ENCODE measurements around the gene SH3RF3. TPM values are rescaled to one million over a fixed set of nuclear protein-coding genes. Genes with fewer than 3 reads are reported as not detected.

The SH3RF3 gene
- total and polyA plus RNA-seq, 4 experiments from 2014 or later: 0.26 to 2.2 (median 2.1) TPM; not detected in 1

GRCh38 chr2:109421101-109421500, 292.1 kb downstream of the SH3RF3 start:
- no peaks in the 10 kb centered on the region for H3K9me3 ChIP-seq (ENCODE audit: control insufficient read depth in 1 of 2, low read length in 2 of 2)
- Mint-ChIP-seq H3K9me3 (no peaks in the 10 kb centered on the region), H3K4me3 (no peak overlapping the region), H3K27me3 (peaks cover 0 to 2% of the 10 kb centered on the region in 2 donors), H3K27ac (no peak overlapping the region), H3K4me1 (no peaks in the 10 kb centered on the region), H3K36me3 (no peaks in the 10 kb centered on the region)
- intact Hi-C loops (cut with micrococcal nuclease): no loop called here
- no peak overlapping the region for H3K4me3 ChIP-seq (ENCODE audit: low read length in 2 of 2)
- ChIA-PET CTCF (ENCODE audit: partially characterized antibody) (no interaction called here), POLR2A (ENCODE audit: partially characterized antibody) (no interaction called here)
- DNase-seq: no peak
- H3K27ac ChIP-seq (ENCODE audit: low read depth, low read length): no peak overlapping the region
- H3K36me3 ChIP-seq (ENCODE audit: insufficient read depth, low read length): no peaks in the 10 kb centered on the region
- no peaks in the 10 kb centered on the region for H3K27me3 ChIP-seq (ENCODE audit: insufficient read depth, low read length)
- H3K4me1 ChIP-seq (ENCODE audit: insufficient read depth, low read length): no peaks in the 10 kb centered on the region

- no peak for DNase-seq
- H3K4me1 Mint-ChIP-seq: no peaks in the 10 kb centered on the region
- intact Hi-C loops (cut with micrococcal nuclease): no loop called here
- H3K27ac Mint-ChIP-seq: no peak overlapping the region
- no peak overlapping the region for H3K4me3 Mint-ChIP-seq
- H3K9me3 ChIP-seq (ENCODE audit: control insufficient read depth in 1 of 2, low read length in 2 of 2): no peaks in the 10 kb centered on the region
- CTCF ChIA-PET (ENCODE audit: partially characterized antibody): no interaction called here
- H3K36me3 ChIP-seq (ENCODE audit: insufficient read depth, low read length): no peaks in the 10 kb centered on the region
- no peaks in the 10 kb centered on the region for H3K4me1 ChIP-seq (ENCODE audit: insufficient read depth, low read length)
- no peaks in the 10 kb centered on the region for H3K36me3 Mint-ChIP-seq
- H3K27me3 ChIP-seq (ENCODE audit: insufficient read depth, low read length): no peaks in the 10 kb centered on the region
- H3K9me3 Mint-ChIP-seq: no peaks in the 10 kb centered on the region
- H3K4me3 ChIP-seq (ENCODE audit: low read length in 2 of 2): no peak overlapping the region
- peaks cover 0 to 2% of the 10 kb centered on the region in 2 donors for H3K27me3 Mint-ChIP-seq
- POLR2A ChIA-PET (ENCODE audit: partially characterized antibody): no interaction called here
- H3K27ac ChIP-seq (ENCODE audit: low read depth, low read length): no peak overlapping the region
Observed at GRCh38 chr2:109421642-109422041, 292.6 kb downstream of the SH3RF3 start.

GRCh38 chr2:109422071-109422757, 293.2 kb downstream of the SH3RF3 start:
- Mint-ChIP-seq H3K27ac (no peak overlapping the region), H3K9me3 (no peaks in the 10 kb centered on the region), H3K27me3 (peaks cover 0 to 2% of the 10 kb centered on the region in 2 donors), H3K36me3 (no peaks in the 10 kb centered on the region), H3K4me3 (no peak overlapping the region), H3K4me1 (no peaks in the 10 kb centered on the region)
- H3K27ac ChIP-seq (ENCODE audit: low read depth, low read length): no peak overlapping the region
- no peaks in the 10 kb centered on the region for H3K27me3 ChIP-seq (ENCODE audit: insufficient read depth, low read length)
- no peaks in the 10 kb centered on the region for H3K4me1 ChIP-seq (ENCODE audit: insufficient read depth, low read length)
- H3K36me3 ChIP-seq (ENCODE audit: insufficient read depth, low read length): no peaks in the 10 kb centered on the region
- H3K4me3 ChIP-seq (ENCODE audit: low read length in 2 of 2): no peak overlapping the region
- ChIA-PET POLR2A (ENCODE audit: partially characterized antibody) (no interaction called here), CTCF (ENCODE audit: partially characterized antibody) (no interaction called here)
- no peaks in the 10 kb centered on the region for H3K9me3 ChIP-seq (ENCODE audit: control insufficient read depth in 1 of 2, low read length in 2 of 2)
- intact Hi-C loops (cut with micrococcal nuclease): no loop called here
- DNase-seq: no peak

GRCh38 chr2:109422758-109423500, 293.9 kb downstream of the SH3RF3 start:
- Histone ChIP-seq H3K27me3 (ENCODE audit: insufficient read depth, low read length) (no peaks in the 10 kb centered on the region), H3K27ac (ENCODE audit: low read depth, low read length) (no peak overlapping the region), H3K4me3 (ENCODE audit: low read length in 2 of 2) (no peak overlapping the region), H3K9me3 (ENCODE audit: control insufficient read depth in 1 of 2, low read length in 2 of 2) (no peaks in the 10 kb centered on the region), H3K4me1 (ENCODE audit: insufficient read depth, low read length) (no peaks in the 10 kb centered on the region), H3K36me3 (ENCODE audit: insufficient read depth, low read length) (no peaks in the 10 kb centered on the region)
- H3K36me3 Mint-ChIP-seq: no peaks in the 10 kb centered on the region
- peaks cover 0 to 2% of the 10 kb centered on the region in 2 donors for H3K27me3 Mint-ChIP-seq
- no peak overlapping the region for H3K27ac Mint-ChIP-seq
- DNase-seq: no peak
- H3K4me3 Mint-ChIP-seq: no peak overlapping the region
- ChIA-PET POLR2A (ENCODE audit: partially characterized antibody) (no interaction called here), CTCF (ENCODE audit: partially characterized antibody) (no interaction called here)
- no peaks in the 10 kb centered on the region for H3K4me1 Mint-ChIP-seq
- intact Hi-C loops (cut with micrococcal nuclease): no loop called here
- no peaks in the 10 kb centered on the region for H3K9me3 Mint-ChIP-seq

- no peaks in the 10 kb centered on the region for H3K9me3 ChIP-seq (ENCODE audit: control insufficient read depth in 1 of 2, low read length in 2 of 2)
- no peaks in the 10 kb centered on the region for H3K4me1 ChIP-seq (ENCODE audit: insufficient read depth, low read length)
- intact Hi-C loops (cut with micrococcal nuclease): no loop called here
- no peaks in the 10 kb centered on the region for H3K4me1 Mint-ChIP-seq
- H3K9me3 Mint-ChIP-seq: no peaks in the 10 kb centered on the region
- no peak overlapping the region for H3K4me3 Mint-ChIP-seq
- H3K36me3 ChIP-seq (ENCODE audit: insufficient read depth, low read length): no peaks in the 10 kb centered on the region
- H3K27ac Mint-ChIP-seq: peak overlapping the region in 1 of 7 donors; percentile 64
- H3K4me3 ChIP-seq (ENCODE audit: low read length in 2 of 2): no peak overlapping the region
- ChIA-PET POLR2A (ENCODE audit: partially characterized antibody) (no interaction called here), CTCF (ENCODE audit: partially characterized antibody) (no interaction called here)
- H3K27me3 ChIP-seq (ENCODE audit: insufficient read depth, low read length): no peaks in the 10 kb centered on the region
- H3K36me3 Mint-ChIP-seq: no peaks in the 10 kb centered on the region
- no peak for DNase-seq
- no peaks in the 10 kb centered on the region for H3K27me3 Mint-ChIP-seq
- H3K27ac ChIP-seq (ENCODE audit: low read depth, low read length): no peak overlapping the region
Observed at GRCh38 chr2:109423556-109424359, 294.8 kb downstream of the SH3RF3 start.

GRCh38 chr2:109425411-109425810, 296.4 kb downstream of the SH3RF3 start:
- no peaks in the 10 kb centered on the region for H3K9me3 Mint-ChIP-seq
- intact Hi-C loops (cut with micrococcal nuclease): no loop called here
- H3K4me1 Mint-ChIP-seq: no peaks in the 10 kb centered on the region
- H3K27me3 Mint-ChIP-seq: no peaks in the 10 kb centered on the region
- no peak overlapping the region for H3K27ac ChIP-seq (ENCODE audit: low read depth, low read length)
- CTCF ChIA-PET (ENCODE audit: partially characterized antibody): no interaction called here
- H3K36me3 Mint-ChIP-seq: no peaks in the 10 kb centered on the region
- no peak overlapping the region for H3K4me3 Mint-ChIP-seq
- no peak overlapping the region for H3K4me3 ChIP-seq (ENCODE audit: low read length in 2 of 2)
- H3K27me3 ChIP-seq (ENCODE audit: insufficient read depth, low read length): no peaks in the 10 kb centered on the region
- no peaks in the 10 kb centered on the region for H3K9me3 ChIP-seq (ENCODE audit: control insufficient read depth in 1 of 2, low read length in 2 of 2)
- POLR2A ChIA-PET (ENCODE audit: partially characterized antibody): no interaction called here
- no peak overlapping the region for H3K27ac Mint-ChIP-seq
- DNase-seq: no peak
- no peaks in the 10 kb centered on the region for H3K36me3 ChIP-seq (ENCODE audit: insufficient read depth, low read length)
- no peaks in the 10 kb centered on the region for H3K4me1 ChIP-seq (ENCODE audit: insufficient read depth, low read length)

- H3K4me1 Mint-ChIP-seq: no peaks in the 10 kb centered on the region
- Histone ChIP-seq H3K4me3 (ENCODE audit: low read length in 2 of 2) (no peak overlapping the region), H3K27ac (ENCODE audit: low read depth, low read length) (no peak overlapping the region), H3K36me3 (ENCODE audit: insufficient read depth, low read length) (no peaks in the 10 kb centered on the region), H3K9me3 (ENCODE audit: control insufficient read depth in 1 of 2, low read length in 2 of 2) (no peaks in the 10 kb centered on the region), H3K27me3 (ENCODE audit: insufficient read depth, low read length) (no peaks in the 10 kb centered on the region), H3K4me1 (ENCODE audit: insufficient read depth, low read length) (no peaks in the 10 kb centered on the region)
- H3K36me3 Mint-ChIP-seq: no peaks in the 10 kb centered on the region
- intact Hi-C loops (cut with micrococcal nuclease): no loop called here
- no peak overlapping the region for H3K27ac Mint-ChIP-seq
- no peaks in the 10 kb centered on the region for H3K27me3 Mint-ChIP-seq
- no peaks in the 10 kb centered on the region for H3K9me3 Mint-ChIP-seq
- no peak for DNase-seq
- CTCF ChIA-PET (ENCODE audit: partially characterized antibody): no interaction called here
- POLR2A ChIA-PET (ENCODE audit: partially characterized antibody): no interaction called here
- H3K4me3 Mint-ChIP-seq: no peak overlapping the region
Observed at GRCh38 chr2:109427661-109428091, 298.7 kb downstream of the SH3RF3 start.
